Omental fat pad (tissue), 4 donors: ENCODE measurements around the gene SCAPER. TPM values are rescaled to one million over a fixed set of nuclear protein-coding genes. Genes with fewer than 3 reads are reported as not detected.

Experiments used
- ATAC-seq: fragments of 150-250 bp; one replicate; pipeline ENCODE4 v1.9.1; 2016; ENCODE audit warnings: mild to moderate bottlenecking, moderate library complexity; ENCODE audit not compliant: low FRiP score
- DNase-seq: peaks from one replicate; pipeline ENCODE4 v3.0.0-alpha.2; 2019; ENCODE audit warnings: low spot score
- CTCF ChIP-seq, 3 donors: fragments of 450-650 bp; IDR thresholded peaks; one replicate each; pipeline ENCODE4 v1.5.1; 2016 to 2017; ENCODE audit warnings: antibody characterized with exemption in 3 of 3, mild to moderate bottlenecking in 3 of 3, moderate library complexity in 2 of 3
- total RNA-seq, 4 donors: library from RNA; depleted of rRNA; stranded (reverse); fragments of >200 nt; gene quantifications; one replicate each; pipeline ENCODE4 v1.1.0, GENCODE V29; 2016

The SCAPER gene
- total RNA-seq, 4 donors from 2014 or later = 11.2 to 33.4 (median 22.6) TPM

- TF ChIP-seq CTCF (IDR thresholded peaks at IDR 0.05) = no peak
- ATAC-seq (no peak), DNase-seq (no peak)
These were observed 320.1 kb downstream of the SCAPER start for GRCh38 chr15:76584868-76585575.

- no peak for TF ChIP-seq CTCF (IDR thresholded peaks at IDR 0.05)
- ATAC-seq (no peak), DNase-seq (no peak)
These were observed 322.6 kb downstream of the SCAPER start for GRCh38 chr15:76582550-76582949.

- no peak for ATAC-seq
- no peak for TF ChIP-seq CTCF (IDR thresholded peaks at IDR 0.05)
- DNase-seq = no peak
These were observed 327.1 kb downstream of the SCAPER start for GRCh38 chr15:76577879-76578512.

GRCh38 chr15:76576523-76577279 is 328.4 kb downstream of the SCAPER start:
- no peak for TF ChIP-seq CTCF (IDR thresholded peaks at IDR 0.05)
- no peak for ATAC-seq

GRCh38 chr15:76575679-76576078 is 329.5 kb downstream of the SCAPER start:
- DNase-seq (no peak), ATAC-seq (no peak)
- TF ChIP-seq CTCF (IDR thresholded peaks at IDR 0.05) = no peak

More at GRCh38 chr15:76576523-76577279, 328.4 kb downstream of the SCAPER start:
- DNase-seq = no peak

GRCh38 chr15:76575274-76575673 is 329.9 kb downstream of the SCAPER start:
- no peak for DNase-seq
- no peak for TF ChIP-seq CTCF (IDR thresholded peaks at IDR 0.05)
- ATAC-seq = no peak
